H1 (cell line): ENCODE results near the gene DCDC2. TPM values are rescaled to one million over a fixed set of nuclear protein-coding genes. Genes with fewer than 3 reads are reported as not detected.

Experiments used
- CTCF ChIA-PET: fragments of 300-600 bp; sonication (Branson Sonifier 250); formaldehyde crosslinking; loops from one replicate; lab custom pipeline; 2021; ENCODE audit not compliant: partially characterized antibody; lab: Charles Lee
- POLR2A ChIA-PET: fragments of 300-600 bp; sonication (Branson Sonifier 250); formaldehyde crosslinking; loops from one replicate; lab custom pipeline; 2021; ENCODE audit warnings: inconsistent platforms; ENCODE audit not compliant: partially characterized antibody; lab: Charles Lee
- DNase-seq, 2 experiments: peaks; one replicate each; pipeline versions ENCODE4 v3.0.0 to v3.0.0-alpha.2; 2010 to 2022; ENCODE audit warnings: low spot score in 2 of 2, low read depth in 1 of 2, mixed read lengths in 1 of 2
- FAIRE-seq: peaks from 2 replicates; lab custom pipeline; 2011; peaks lifted over from hg19 to GRCh38; lab: Jason Lieb, UNC
- H2AFZ ChIP-seq: 2 replicates; pipeline ENCODE4 v1.8.1; 2012; ENCODE audit warnings: low read length, inconsistent platforms
- H2AK5ac ChIP-seq: 2 replicates; pipeline ENCODE4 v1.6.1; 2013; ENCODE audit warnings: low read depth, low read length
- H2BK120ac ChIP-seq: replicated peaks from 2 replicates; pipeline ENCODE3; 2013; ENCODE audit warnings: low read depth, low read length, inconsistent platforms
- H2BK12ac ChIP-seq: 2 replicates; pipeline ENCODE4 v1.6.1; 2013; ENCODE audit warnings: low read depth, low read length
- H2BK15ac ChIP-seq: 2 replicates; pipeline ENCODE4 v1.6.1; 2013; ENCODE audit warnings: low read length
- H2BK20ac ChIP-seq: 2 replicates; pipeline ENCODE4 v1.6.1; 2013; ENCODE audit warnings: low read length
- H2BK5ac ChIP-seq: 2 replicates; pipeline ENCODE4 v1.6.1; 2013; ENCODE audit warnings: low read depth, low read length
- H3K14ac ChIP-seq: 2 replicates; pipeline ENCODE4 v1.6.1; 2013; ENCODE audit warnings: inconsistent platforms; ENCODE audit not compliant: insufficient read length
- H3K18ac ChIP-seq: 2 replicates; pipeline ENCODE4 v1.6.1; 2013; ENCODE audit warnings: low read length; ENCODE audit errors: extremely low read depth
- H3K23ac ChIP-seq: 2 replicates; pipeline ENCODE4 v1.6.1; 2013; ENCODE audit warnings: inconsistent platforms; ENCODE audit not compliant: insufficient read length
- H3K23me2 ChIP-seq: 2 replicates; pipeline ENCODE4 v1.6.1; 2013; ENCODE audit warnings: low read depth, low read length
- H3K27ac ChIP-seq: 2 replicates; pipeline ENCODE4 v1.6.1; 2011; ENCODE audit warnings: low read depth, low read length, inconsistent platforms
- H3K27me3 ChIP-seq, 4 experiments: replicated peaks in 1 of 4; 1 replicate in 1 of 4; 2 replicates in 3 of 4; pipeline versions ENCODE4 v1.6.1 to v1.8.1; 2011 to 2013; ENCODE audit warnings: low read length in 3 of 4, mild to moderate bottlenecking in 3 of 4, inconsistent platforms in 2 of 4, mixed read lengths in 2 of 4, moderate library complexity in 1 of 4; ENCODE audit not compliant: control insufficient read depth in 3 of 4, insufficient read depth in 3 of 4; ENCODE audit errors: extremely low read depth in 1 of 4
- H3K36me3 ChIP-seq, 4 experiments: 2 replicates each; pipeline versions ENCODE4 v1.6.1 to v1.8.1; 2011 to 2013; ENCODE audit warnings: mild to moderate bottlenecking in 4 of 4, low read length in 3 of 4, moderate library complexity in 2 of 4, control low read depth in 1 of 4, inconsistent platforms in 1 of 4; ENCODE audit not compliant: insufficient read depth in 4 of 4, control insufficient read depth in 2 of 4
- H3K4ac ChIP-seq: replicated peaks from 2 replicates; pipeline ENCODE3; 2013; ENCODE audit warnings: low read length, low read depth, mixed read lengths, inconsistent platforms; ENCODE audit not compliant: insufficient read length
- H3K4me1 ChIP-seq, 4 experiments: replicated peaks in 1 of 4; 1 replicate in 1 of 4; 2 replicates in 3 of 4; pipeline versions ENCODE4 v1.6.1 to v1.8.1; 2011 to 2013; ENCODE audit warnings: low read length in 3 of 4, inconsistent platforms in 2 of 4, mixed read lengths in 1 of 4; ENCODE audit not compliant: insufficient read depth in 4 of 4, control insufficient read depth in 3 of 4
- H3K4me2 ChIP-seq, 2 experiments: 2 replicates each; pipeline versions ENCODE4 v1.6.1 to v1.8.1; 2011 to 2013; ENCODE audit warnings: low read depth in 2 of 2, low read length in 2 of 2, control low read depth in 1 of 2, inconsistent platforms in 1 of 2, mild to moderate bottlenecking in 1 of 2; ENCODE audit not compliant: insufficient read depth in 1 of 2
- H3K4me3 ChIP-seq, 4 experiments: fragments of 200-600, 300-600 bp in 1 of 4; sonication (generic), shearing (Covaris generic), sonication (Bioruptor Twin) in 1 of 4; 2 replicates each; pipeline versions ENCODE4 v1.5.1 to v1.8.1; 2011 to 2016; ENCODE audit warnings: low read length in 4 of 4, low read depth in 3 of 4, control low read depth in 2 of 4, inconsistent platforms in 2 of 4, mild to moderate bottlenecking in 2 of 4, mixed read lengths in 1 of 4, moderate library complexity in 1 of 4; ENCODE audit not compliant: insufficient read depth in 2 of 4; ENCODE audit errors: extremely low read depth in 1 of 4
- H3K56ac ChIP-seq: replicated peaks from 2 replicates; pipeline ENCODE3; 2013; ENCODE audit warnings: low read depth, mild to moderate bottlenecking, mixed read lengths, low read length, inconsistent platforms; ENCODE audit not compliant: insufficient read length
- H3K79me1 ChIP-seq: 2 replicates; pipeline ENCODE4 v1.6.1; 2013; ENCODE audit warnings: low read depth, low read length, control low read depth
- H3K79me2 ChIP-seq, 2 experiments: 2 replicates each; pipeline versions ENCODE4 v1.6.1 to v1.8.1; 2012 to 2013; ENCODE audit warnings: low read length in 2 of 2, mild to moderate bottlenecking in 2 of 2, inconsistent platforms in 1 of 2; ENCODE audit not compliant: insufficient read depth in 2 of 2, control insufficient read depth in 1 of 2
- H3K9ac ChIP-seq, 4 experiments: replicated peaks in 1 of 4; 1 replicate in 1 of 4; 2 replicates in 3 of 4; pipeline versions ENCODE4 v1.6.1 to v1.8.1; 2011 to 2013; ENCODE audit warnings: low read depth in 3 of 4, low read length in 3 of 4, control low read depth in 2 of 4, mild to moderate bottlenecking in 2 of 4, moderate library complexity in 2 of 4, inconsistent platforms in 1 of 4; ENCODE audit errors: extremely low read depth in 1 of 4
- H3K9me3 ChIP-seq, 2 experiments: 2 replicates each; pipeline versions ENCODE4 v1.6.1 to v1.8.1; 2012 to 2013; ENCODE audit warnings: mild to moderate bottlenecking in 2 of 2, moderate library complexity in 2 of 2, control low read depth in 1 of 2, inconsistent platforms in 1 of 2, low read depth in 1 of 2, low read length in 1 of 2, mixed read lengths in 1 of 2; ENCODE audit not compliant: insufficient read depth in 2 of 2
- H4K20me1 ChIP-seq, 2 experiments: replicated peaks in 1 of 2; 2 replicates each; pipeline versions ENCODE3 to v1.8.1; 2011 to 2013; ENCODE audit warnings: inconsistent platforms in 2 of 2, low read length in 2 of 2, mild to moderate bottlenecking in 1 of 2; ENCODE audit not compliant: insufficient read depth in 2 of 2, control insufficient read depth in 1 of 2
- H4K5ac ChIP-seq: 2 replicates; pipeline ENCODE4 v1.6.1; 2013; ENCODE audit warnings: low read length, low read depth, mixed read lengths, inconsistent platforms; ENCODE audit not compliant: insufficient read length
- H4K8ac ChIP-seq: 2 replicates; pipeline ENCODE4 v1.8.0; 2013; ENCODE audit warnings: mild to moderate bottlenecking, moderate library complexity, low read length, inconsistent platforms; ENCODE audit not compliant: insufficient read depth; ENCODE audit errors: extremely low read depth
- H4K91ac ChIP-seq: replicated peaks from 2 replicates; pipeline ENCODE3; 2013; ENCODE audit warnings: low read length, mixed read lengths, inconsistent platforms; ENCODE audit not compliant: insufficient read length
- ASH2L ChIP-seq: fragments of 200-600, 300-600 bp; sonication (generic); IDR thresholded peaks from one replicate; pipeline ENCODE4 v1.7.1; 2017; ENCODE audit warnings: low read length
- BACH1 ChIP-seq: IDR thresholded peaks from 2 replicates; pipeline ENCODE4 v1.6.1; 2012; ENCODE audit warnings: low read length, improper control_type of control experiment
- BRCA1 ChIP-seq: IDR thresholded peaks from 2 replicates; pipeline ENCODE4 v1.6.1; 2012; ENCODE audit warnings: low read depth, low read length, improper control_type of control experiment
- CBX5 ChIP-seq: fragments of 300-800, 300-1000 bp; sonication (generic); IDR thresholded peaks from 2 replicates; pipeline ENCODE4 v1.7.1; 2016; ENCODE audit warnings: antibody characterized with exemption, low read length, low read depth
- CBX8 ChIP-seq: fragments of 300-800, 300-1000 bp; sonication (generic); IDR thresholded peaks from 2 replicates; pipeline ENCODE4 v1.7.1; 2016; ENCODE audit warnings: low read depth, low read length, borderline replicate concordance
- CHD1 ChIP-seq: IDR thresholded peaks from 2 replicates; pipeline ENCODE4 v1.6.1; 2012; ENCODE audit warnings: low read depth, low read length, improper control_type of control experiment
- CHD2 ChIP-seq: IDR thresholded peaks from 2 replicates; pipeline ENCODE4 v1.6.1; 2012; ENCODE audit warnings: low read length, improper control_type of control experiment
- CTBP2 ChIP-seq: IDR thresholded peaks from 2 replicates; pipeline ENCODE4 v1.7.0; 2011; ENCODE audit warnings: borderline replicate concordance, mild to moderate bottlenecking, moderate library complexity, mixed read lengths, low read length; ENCODE audit not compliant: insufficient read depth, insufficient read length
- EGR1 ChIP-seq: IDR thresholded peaks from 2 replicates; pipeline ENCODE4 v1.6.1; 2011; ENCODE audit warnings: low read depth, low read length, borderline replicate concordance
- HDAC2 ChIP-seq, 2 experiments: fragments of 300-600 bp in 1 of 2; sonication (generic) in 1 of 2; IDR thresholded peaks; 2 replicates each; pipeline ENCODE4 v1.6.1; 2011 to 2012; ENCODE audit warnings: low read depth in 2 of 2, low read length in 2 of 2, mild to moderate bottlenecking in 2 of 2, moderate library complexity in 2 of 2, borderline replicate concordance in 1 of 2, inconsistent platforms in 1 of 2
- KDM5A ChIP-seq: fragments of 200-600 bp; IDR thresholded peaks from 2 replicates; pipeline ENCODE4 v1.7.1; 2012; ENCODE audit warnings: mild to moderate bottlenecking, low read length, inconsistent platforms, mixed read lengths
- RFX5 ChIP-seq: IDR thresholded peaks from 2 replicates; pipeline ENCODE4 v1.6.1; 2011; ENCODE audit warnings: low read depth, low read length, improper control_type of control experiment, borderline replicate concordance
- SP1 ChIP-seq: IDR thresholded peaks from 2 replicates; pipeline ENCODE4 v1.6.1; 2011; ENCODE audit warnings: low read depth, low read length
- SUZ12 ChIP-seq: fragments of 200-600 bp; sonication (generic); IDR thresholded peaks from 2 replicates; pipeline ENCODE4 v1.6.1; 2012; ENCODE audit warnings: mild to moderate bottlenecking, inconsistent platforms, low read length, moderate library complexity, mixed read lengths
- TAF1 ChIP-seq: IDR thresholded peaks from 2 replicates; pipeline ENCODE4 v1.6.1; 2011; ENCODE audit warnings: mild to moderate bottlenecking, low read depth, low read length
- YY1 ChIP-seq: IDR thresholded peaks from 2 replicates; pipeline ENCODE4 v1.6.1; 2011; ENCODE audit warnings: low read depth, mild to moderate bottlenecking, low read length
- WGBS, 2 experiments: shearing (Covaris generic) in 1 of 2; methylation state at CpG; one replicate each; pipeline versions ENCODE4 v1.1.6 to v1.1.7; 2013 to 2015; ENCODE audit warnings: low lambda C conversion rate in 2 of 2, mixed read lengths in 2 of 2, inconsistent platforms in 1 of 2, low coverage in 1 of 2, missing lambda C conversion rate in 1 of 2; ENCODE audit not compliant: insufficient replicate concordance in 2 of 2, insufficient coverage in 1 of 2, insufficient read length in 1 of 2; ENCODE audit errors: extremely low coverage in 1 of 2, missing lambda C conversion rate in 1 of 2; 5-methylcytosine and 5-hydroxymethylcytosine counted together
- polyA plus RNA-seq, 7 experiments: library from polyadenylated mRNA; depleted of rRNA in 3 of 7; stranded (reverse) in 5 of 7; unstranded in 2 of 7; fragments of >200 nt in 5 of 7; fragments of 200-250 nt in 2 of 7; gene quantifications; 1 replicate in 5 of 7; 2 replicates in 1 of 7; 4 replicates in 1 of 7; pipeline versions ENCODE4 v1.2.1 to v1.2.3, GENCODE V29; 2011 to 2013; ENCODE audit warnings: missing spikeins in 2 of 7, mixed read lengths in 2 of 7
- total RNA-seq: library from RNA; stranded (reverse); fragmentation: NEBNext Ultra II Directional; extraction: Animal tissue kit (Norgen Biotek cat#: 25700); gene quantifications from 2 replicates; pipeline ENCODE4 v1.2.1, GENCODE V29; 2021

DCDC2 gene
- total and polyA plus RNA-seq, 2 of the 8 experiments (the other 6 are each of a cell fraction or from before 2014, with no cell fraction given), result 0.03 to 0.15 TPM

- Histone ChIP-seq H3K79me2 (no peaks in the 10 kb centered on the region), H3K56ac (no peak overlapping the region), H2BK120ac (no peak overlapping the region), H3K4me3 (no peak overlapping the region), H3K79me1 (no peaks in the 10 kb centered on the region), H4K5ac (no peak overlapping the region), H3K4me2 (no peak overlapping the region), H3K23me2 (no peaks in the 10 kb centered on the region), H3K9me3 (no peaks in the 10 kb centered on the region), H3K23ac (no peak overlapping the region), H2AK5ac (no peak overlapping the region), H2AFZ (no peak overlapping the region), H3K27ac (no peak overlapping the region), H4K20me1 (no peaks in the 10 kb centered on the region), H3K18ac (no peak overlapping the region), H3K27me3 (no peaks in the 10 kb centered on the region), H3K9ac (no peak overlapping the region), H2BK15ac (no peak overlapping the region), H4K91ac (no peak overlapping the region), H3K36me3 (no peaks in the 10 kb centered on the region), H4K8ac (no peak overlapping the region), H3K14ac (no peak overlapping the region), H2BK5ac (no peak overlapping the region), H3K4ac (no peak overlapping the region), H2BK20ac (no peak overlapping the region), H3K4me1 (no peaks in the 10 kb centered on the region; a peak in 2 of 7 replicates), H2BK12ac (no peak overlapping the region)
- DNase-seq, result no peak
- FAIRE-seq, result no peak
- CTCF ChIA-PET, result interaction anchor here (1.1 to 1.6 kb wide), 7 partner anchors 17 to 49 kb away, joined by 3 to 5 read pairs (median 4); no protein-coding TSS in a partner anchor
- 51% methylated on average over 2 of the region's 2 CpGs; no CpG with 5 or more reads in 1 of the 2 experiments for WGBS, 2 experiments
- POLR2A ChIA-PET, result no interaction called here
- no peak for TF ChIP-seq CHD2
- no peak for TF ChIP-seq SP1
- no peak for TF ChIP-seq BRCA1
- no peak for TF ChIP-seq TAF1
- TF ChIP-seq HDAC2 (IDR thresholded peaks at IDR 0.05; ENCODE audit: borderline replicate concordance in 1 of 2, low read depth in 2 of 2, low read length in 2 of 2), result no peak
- no peak for TF ChIP-seq EGR1
- TF ChIP-seq CBX8, result no peak
- TF ChIP-seq YY1, result no peak
- TF ChIP-seq CBX5, result no peak
- TF ChIP-seq ASH2L, result no peak
- no peak for TF ChIP-seq CTBP2
- TF ChIP-seq BACH1, result no peak
- TF ChIP-seq SUZ12, result no peak
- TF ChIP-seq RFX5, result no peak
- no peak for TF ChIP-seq CHD1
- no peak for TF ChIP-seq KDM5A
Measured at GRCh38 chr6:24228123-24228522, 129.7 kb downstream of the DCDC2 start.
